ENCODE results near the gene TRMT2A. TPM values are rescaled to one million over a fixed set of nuclear protein-coding genes. Genes with fewer than 3 reads are reported as not detected.

Gene TRMT2A
- total RNA-seq, 2 experiments from 2014 or later: 97.5 to 118 TPM

DNA sequence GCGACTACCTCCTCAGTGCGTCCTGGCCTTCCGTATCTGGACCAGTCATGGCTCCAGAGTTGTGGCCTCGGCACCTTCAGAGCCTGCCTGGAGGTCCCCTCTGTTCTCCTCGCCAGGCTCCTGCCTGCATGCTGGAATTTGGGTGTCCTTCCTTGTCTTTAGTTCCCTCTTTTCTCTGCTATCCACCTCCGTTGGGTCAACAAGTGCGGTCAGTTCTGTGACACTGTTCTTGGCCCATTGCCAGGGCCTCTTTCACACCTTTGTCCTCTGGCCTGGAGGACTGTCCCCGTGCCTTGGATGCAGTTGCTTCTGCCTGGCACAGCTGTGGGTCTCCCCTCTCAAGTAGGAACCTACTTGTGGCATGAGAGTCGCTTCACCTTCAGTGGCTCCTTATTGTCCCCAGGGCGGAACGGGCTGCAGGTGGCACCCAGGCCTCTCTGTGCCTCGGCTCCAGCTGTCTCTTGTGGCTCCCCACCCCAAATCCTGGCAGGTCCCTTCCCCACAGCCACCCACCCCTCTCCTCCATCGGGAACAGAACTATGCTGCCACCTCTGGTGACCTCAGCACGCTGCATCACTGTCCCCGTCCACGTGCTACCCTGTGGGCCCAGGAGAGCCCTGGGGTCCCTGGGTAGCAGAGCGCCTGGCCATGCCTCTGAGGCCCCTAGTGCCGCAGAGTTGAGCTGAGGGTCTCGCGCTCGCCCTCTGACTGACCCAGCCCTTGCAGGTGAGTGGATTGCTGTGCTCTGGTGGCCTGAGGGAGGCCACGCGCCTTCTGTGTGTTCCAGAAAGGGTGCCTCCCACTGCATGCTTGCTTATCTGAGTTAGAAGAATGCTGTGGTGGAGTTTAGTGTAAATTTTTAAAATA is 32.2 kb downstream of the TRMT2A start:
- ChIA-PET CTCF (ENCODE audit: unreplicated experiment) (no interaction called here), POLR2A (no interaction called here)
- Histone ChIP-seq H3K9me3 (ENCODE audit: low read length) (no peaks in the 10 kb centered on the region), H3K79me2 (ENCODE audit: insufficient read depth, low read depth, low read length) (peaks cover 55% of the 10 kb centered on the region), H3K4me1 (ENCODE audit: insufficient read depth, low read length, poor library complexity, severe bottlenecking) (peaks cover 34% of the 10 kb centered on the region), H2AFZ (ENCODE audit: low read length) (no peak overlapping the region), H3K4me2 (ENCODE audit: low read length) (peak overlapping the region; percentile 14; the same call in 1 of the 2 replicates), H4K20me1 (ENCODE audit: insufficient read depth, low read length) (0 out of 2 replicates have a peak, but pooled peaks cover 3% of the 10 kb centered on the region), H3K36me3 (ENCODE audit: insufficient read depth, low read length) (peaks cover 44% of the 10 kb centered on the region), H3K4me3 (ENCODE audit: low read depth, low read length, poor library complexity, severe bottlenecking) (no peak overlapping the region), H3K27ac (ENCODE audit: low read depth, low read length, poor library complexity, severe bottlenecking) (no peak overlapping the region), H3K9me2 (ENCODE audit: insufficient read depth, low read length) (no peaks in the 10 kb centered on the region)
- peak; percentile 41 for DNase-seq (ENCODE audit: low spot score)
- no peak for TF ChIP-seq EZH2phosphoT487 (IDR thresholded peaks at IDR 0.05; ENCODE audit: borderline replicate concordance, low read depth, low read length)
- peak; percentile 78 for TF ChIP-seq CTCF (conservative IDR thresholded peaks at IDR 0.05; ENCODE audit: low read length)
- intact Hi-C loops (cut with micrococcal nuclease; ENCODE audit: unreplicated experiment): loop anchor here (5.0 kb wide), 1 partner anchor 122 kb away; no protein-coding TSS in a partner anchor
- no TSS peak for BruUV-seq (replicated peaks)

- CTCF ChIA-PET (ENCODE audit: unreplicated experiment): no interaction called here
Measured at GRCh38 chr22:20083891-20084546, 33.0 kb downstream of the TRMT2A start.

More at GRCh38 chr22:20083891-20084546, 33.0 kb downstream of the TRMT2A start:
- no peaks in the 10 kb centered on the region for H3K9me3 ChIP-seq (ENCODE audit: low read length)
- DNase-seq (ENCODE audit: low spot score): no peak
- no peak overlapping the region for H3K4me3 ChIP-seq (ENCODE audit: low read depth, low read length, poor library complexity, severe bottlenecking)
- POLR2A ChIA-PET: no interaction called here
- peaks cover 37% of the 10 kb centered on the region for H3K36me3 ChIP-seq (ENCODE audit: insufficient read depth, low read length)
- H3K79me2 ChIP-seq (ENCODE audit: insufficient read depth, low read depth, low read length): peaks cover 55% of the 10 kb centered on the region
- H4K20me1 ChIP-seq (ENCODE audit: insufficient read depth, low read length): 0 out of 2 replicates have a peak, but pooled peaks cover 3% of the 10 kb centered on the region
- no peak overlapping the region for H2AFZ ChIP-seq (ENCODE audit: low read length)
- peaks cover 39% of the 10 kb centered on the region for H3K4me1 ChIP-seq (ENCODE audit: insufficient read depth, low read length, poor library complexity, severe bottlenecking)
- BruUV-seq (replicated peaks): no TSS peak
- H3K27ac ChIP-seq (ENCODE audit: low read depth, low read length, poor library complexity, severe bottlenecking): no peak overlapping the region
- H3K9me2 ChIP-seq (ENCODE audit: insufficient read depth, low read length): no peaks in the 10 kb centered on the region
- TF ChIP-seq CTCF (conservative IDR thresholded peaks at IDR 0.05; ENCODE audit: low read length) (no peak), EZH2phosphoT487 (IDR thresholded peaks at IDR 0.05; ENCODE audit: borderline replicate concordance, low read depth, low read length) (no peak)
- intact Hi-C loops (cut with micrococcal nuclease; ENCODE audit: unreplicated experiment): loop anchor here (5.0 kb wide), 1 partner anchor 122 kb away; no protein-coding TSS in a partner anchor
- no peak overlapping the region for H3K4me2 ChIP-seq (ENCODE audit: low read length)

Measured in OCI-LY7 (cell line).